Measurements from ENCODE around the gene METTL5.

METTL5 gene

GRCh38 chr2:169767243-169767888 is 57.3 kb downstream of the METTL5 start:
- peak; percentile 22 for DNase-seq (ENCODE audit: low read depth)
- TF ChIP-seq, protein P1, sequence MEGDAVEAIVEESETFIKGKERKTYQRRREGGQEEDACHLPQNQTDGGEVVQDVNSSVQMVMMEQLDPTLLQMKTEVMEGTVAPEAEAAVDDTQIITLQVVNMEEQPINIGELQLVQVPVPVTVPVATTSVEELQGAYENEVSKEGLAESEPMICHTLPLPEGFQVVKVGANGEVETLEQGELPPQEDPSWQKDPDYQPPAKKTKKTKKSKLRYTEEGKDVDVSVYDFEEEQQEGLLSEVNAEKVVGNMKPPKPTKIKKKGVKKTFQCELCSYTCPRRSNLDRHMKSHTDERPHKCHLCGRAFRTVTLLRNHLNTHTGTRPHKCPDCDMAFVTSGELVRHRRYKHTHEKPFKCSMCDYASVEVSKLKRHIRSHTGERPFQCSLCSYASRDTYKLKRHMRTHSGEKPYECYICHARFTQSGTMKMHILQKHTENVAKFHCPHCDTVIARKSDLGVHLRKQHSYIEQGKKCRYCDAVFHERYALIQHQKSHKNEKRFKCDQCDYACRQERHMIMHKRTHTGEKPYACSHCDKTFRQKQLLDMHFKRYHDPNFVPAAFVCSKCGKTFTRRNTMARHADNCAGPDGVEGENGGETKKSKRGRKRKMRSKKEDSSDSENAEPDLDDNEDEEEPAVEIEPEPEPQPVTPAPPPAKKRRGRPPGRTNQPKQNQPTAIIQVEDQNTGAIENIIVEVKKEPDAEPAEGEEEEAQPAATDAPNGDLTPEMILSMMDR (IDR thresholded peaks at IDR 0.05; ENCODE audit: control insufficient read depth, extremely low read depth, insufficient read depth), result peak; percentile 69
- no peak overlapping the region for H3K4me3 ChIP-seq (ENCODE audit: low read depth, low read length)

DNA sequence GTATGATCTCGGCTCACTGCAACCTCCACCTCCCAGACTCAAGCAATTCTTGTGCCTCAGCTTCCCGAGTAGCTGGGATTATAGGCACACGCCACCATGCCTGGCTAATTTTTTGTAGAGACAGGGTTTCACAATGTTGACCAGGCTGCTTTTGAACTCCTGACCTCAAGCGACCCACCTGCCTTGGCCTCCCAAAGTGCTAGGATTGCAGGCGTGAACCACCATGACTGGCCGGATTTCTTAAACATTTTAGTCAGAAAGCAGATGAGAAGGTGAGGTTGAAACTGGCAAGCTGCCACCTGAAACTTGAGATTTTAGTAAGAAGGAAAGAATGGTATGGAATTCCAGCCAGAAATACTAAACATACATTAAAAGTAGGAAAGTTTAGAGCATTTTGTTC is 59.2 kb downstream of the METTL5 start:
- no peak overlapping the region for H3K4me3 ChIP-seq (ENCODE audit: low read depth, low read length)
- peak; percentile 21 for DNase-seq (ENCODE audit: low read depth)
- TF ChIP-seq, protein P1 (IDR thresholded peaks at IDR 0.05; ENCODE audit: control insufficient read depth, extremely low read depth, insufficient read depth), result no peak

GRCh38 chr2:169761970-169762292 is 62.8 kb downstream of the METTL5 start:
- H3K4me3 ChIP-seq (ENCODE audit: low read depth, low read length), result no peak overlapping the region
- TF ChIP-seq, protein P1 (IDR thresholded peaks at IDR 0.05; ENCODE audit: control insufficient read depth, extremely low read depth, insufficient read depth), result no peak
- no peak for DNase-seq (ENCODE audit: low read depth)
